GM12878 (cell line): ENCODE measurements around the gene NCKAP5. TPM values are rescaled to one million over a fixed set of nuclear protein-coding genes. Genes with fewer than 3 reads are reported as not detected.

ENCODE experiments used
- ATAC-seq: fragments of 200-7000 bp; cut with Tn5 transposase; 3 replicates; pipeline ENCODE4 v1.9.1; 2020; ENCODE audit warnings: mild to moderate bottlenecking, moderate library complexity
- BruUV-seq: library from RNA; stranded (reverse); fragments of 400-500 nt; replicated peaks from 2 replicates; lab custom pipeline; 2021; lab: Mats Ljungman, UMichigan
- CTCF ChIA-PET: fragments of 300-600 bp; sonication (Branson Sonifier 250); formaldehyde crosslinking; extraction: SDS; loops from one replicate; lab custom pipeline; 2021; ENCODE audit warnings: inconsistent platforms; lab: Yijun Ruan, JAX
- POLR2A ChIA-PET: fragments of 350-600 bp; formaldehyde crosslinking; extraction: SDS; loops from one replicate; lab custom pipeline; 2021; ENCODE audit warnings: inconsistent platforms; lab: Charles Lee
- RAD21 ChIA-PET: fragments of 300-600 bp; sonication (Branson Sonifier 250); formaldehyde crosslinking; loops from one replicate; lab custom pipeline; 2023; ENCODE audit warnings: antibody characterized with exemption; ENCODE audit not compliant: unreplicated experiment; lab: Charles Lee
- SMC1A ChIA-PET: fragments of 300-600 bp; sonication (Branson Sonifier 250); formaldehyde crosslinking; loops from one replicate; lab custom pipeline; 2023; ENCODE audit not compliant: unreplicated experiment, uncharacterized antibody; lab: Charles Lee
- DNase-seq: peaks from one replicate; pipeline ENCODE4 v3.0.0-alpha.2; 2011; ENCODE audit warnings: low read depth, low spot score
- FAIRE-seq: peaks from 3 replicates; lab custom pipeline; 2011; peaks lifted over from hg19 to GRCh38; lab: Jason Lieb, UNC
- H2AFZ ChIP-seq: 2 replicates; pipeline ENCODE4 v1.6.0; 2011; ENCODE audit warnings: low read depth, low read length, control low read depth; ENCODE audit not compliant: control insufficient read depth
- H3K27ac ChIP-seq: 2 replicates; pipeline ENCODE4 v1.5.1; 2011; ENCODE audit warnings: control low read depth; ENCODE audit not compliant: control insufficient read depth, insufficient read depth
- H3K27me3 ChIP-seq, 2 experiments: replicated peaks in 1 of 2; 2 replicates each; pipeline versions ENCODE4 v1.6.0 to v1.6.1; 2011; ENCODE audit warnings: low read length in 1 of 2; ENCODE audit not compliant: control insufficient read depth in 2 of 2, insufficient read depth in 2 of 2
- H3K36me3 ChIP-seq, 2 experiments: 2 replicates each; pipeline ENCODE4 v1.5.1; 2011; ENCODE audit warnings: low read length in 1 of 2; ENCODE audit not compliant: control insufficient read depth in 2 of 2, insufficient read depth in 2 of 2
- H3K4me1 ChIP-seq: 2 replicates; pipeline ENCODE4 v1.6.1; 2011; ENCODE audit warnings: mild to moderate bottlenecking, low read length, moderate library complexity, mixed read lengths; ENCODE audit not compliant: control insufficient read depth, insufficient read depth
- H3K4me2 ChIP-seq: 2 replicates; pipeline ENCODE4 v1.6.0; 2011; ENCODE audit warnings: control low read depth; ENCODE audit not compliant: control insufficient read depth, insufficient read depth
- H3K4me3 ChIP-seq: fragments of 200-600 bp; sonication (generic); 2 replicates; pipeline ENCODE4 v1.5.1; 2016
- H3K79me2 ChIP-seq: 2 replicates; pipeline ENCODE4 v1.6.0; 2011; ENCODE audit warnings: low read length; ENCODE audit not compliant: control insufficient read depth, insufficient read depth
- H3K9ac ChIP-seq: 2 replicates; pipeline ENCODE4 v1.8.0; 2011; ENCODE audit warnings: low read length, control low read depth, mixed read lengths; ENCODE audit not compliant: control insufficient read depth, insufficient read depth
- H3K9me3 ChIP-seq: replicated peaks from 3 replicates; pipeline ENCODE4 v1.5.1; 2011; ENCODE audit warnings: mild to moderate bottlenecking, low read length; ENCODE audit not compliant: control insufficient read depth, insufficient read depth
- H4K20me1 ChIP-seq: 2 replicates; pipeline ENCODE4 v1.6.0; 2011; ENCODE audit not compliant: control insufficient read depth, insufficient read depth
- E2F4 ChIP-seq: IDR thresholded peaks from 2 replicates; pipeline ENCODE4 v1.6.1; 2012; ENCODE audit warnings: low read depth, low read length, improper control_type of control experiment
- HDGF ChIP-seq: fragments of 450-650 bp; IDR thresholded peaks from 2 replicates; pipeline ENCODE4 v1.6.1; 2016; ENCODE audit warnings: antibody characterized with exemption
- MXI1 ChIP-seq: fragments of 150-350 bp; IDR thresholded peaks from 2 replicates; pipeline ENCODE4 v1.6.1; 2011; ENCODE audit warnings: low read depth, mild to moderate bottlenecking, inconsistent platforms, low read length, improper control_type of control experiment
- NFYA ChIP-seq: IDR thresholded peaks from 2 replicates; pipeline ENCODE4 v1.6.1; 2011; ENCODE audit warnings: low read depth, mild to moderate bottlenecking, low read length, improper control_type of control experiment, borderline replicate concordance
- SMC3 ChIP-seq: IDR thresholded peaks from 2 replicates; pipeline ENCODE4 v1.6.1; 2011; ENCODE audit warnings: low read length, improper control_type of control experiment, borderline replicate concordance
- WRNIP1 ChIP-seq: IDR thresholded peaks from 2 replicates; pipeline ENCODE4 v1.6.1; 2011; ENCODE audit warnings: low read depth, low read length, improper control_type of control experiment, borderline replicate concordance
- ZNF207 ChIP-seq: fragments of 450-650 bp; IDR thresholded peaks from 2 replicates; pipeline ENCODE4 v1.6.1; 2014; ENCODE audit warnings: antibody characterized with exemption, mild to moderate bottlenecking, borderline replicate concordance
- WGBS: methylation state at CpG from one replicate; pipeline ENCODE4 v1.1.6; 2016; ENCODE audit warnings: low lambda C conversion rate; ENCODE audit not compliant: insufficient replicate concordance, insufficient coverage; ENCODE audit errors: missing lambda C conversion rate; 5-methylcytosine and 5-hydroxymethylcytosine counted together
- in situ Hi-C: fragments of 300-500 bp; cut with MboI; formaldehyde crosslinking; loops from 9 replicates; pipeline ENCODE4 v1.14.3; 2018; ENCODE audit warnings: mixed read lengths
- intact Hi-C: fragments of 100-400 bp; cut with micrococcal nuclease; formaldehyde crosslinking; loops from one replicate; pipeline ENCODE4 v1.14.2; 2022; ENCODE audit not compliant: unreplicated experiment
- polyA plus RNA-seq, 11 experiments: library from polyadenylated mRNA; depleted of rRNA in 4 of 11; unstranded in 6 of 11; stranded (reverse) in 5 of 11; fragments of >200 nt; fragmentation: Nextera tagmentation in 4 of 11; fragmentation: Illumina TruSeq in 1 of 11; extraction: Ambion mirVana in 4 of 11; extraction: Trizol in 1 of 11; gene quantifications; 1 replicate in 1 of 11; 2 replicates in 10 of 11; pipeline versions ENCODE4 v1.2.1 to v1.2.3, GENCODE V29; 2011 to 2016; ENCODE audit warnings: inconsistent platforms in 2 of 11, missing spikeins in 2 of 11, low read depth in 1 of 11
- total RNA-seq, 4 experiments: library from RNA; depleted of rRNA in 3 of 4; stranded (reverse); fragments of >200 nt in 3 of 4; fragmentation: Illumina TruSeq in 1 of 4; extraction: Trizol in 1 of 4; gene quantifications; 2 replicates each; pipeline versions ENCODE4 v1.2.1 to v1.2.3, GENCODE V29; 2013 to 2021

The NCKAP5 gene
- total and polyA plus RNA-seq, 10 of the 15 experiments (the other 5 are each of a cell fraction or from before 2014, with no cell fraction given): 0.06 to 0.44 (median 0.16) TPM

GRCh38 chr2:133167990-133168389 lies 400.3 kb downstream of the NCKAP5 start:
- H3K4me1 ChIP-seq: no peaks in the 10 kb centered on the region
- no peak for ATAC-seq
- H3K36me3 ChIP-seq: no peaks in the 10 kb centered on the region
- no peak for DNase-seq
- H3K79me2 ChIP-seq: no peaks in the 10 kb centered on the region
- H3K9ac ChIP-seq: no peak overlapping the region
- intact Hi-C loops: no loop called here
- H4K20me1 ChIP-seq: no peaks in the 10 kb centered on the region
- WGBS: 50% methylated on average over 3 of the region's 3 CpGs
- no peaks in the 10 kb centered on the region for H3K9me3 ChIP-seq
- no peak overlapping the region for H3K4me2 ChIP-seq
- H3K27ac ChIP-seq: no peak overlapping the region
- CTCF ChIA-PET: interaction anchor here (0.6 to 3.8 kb wide), 6 partner anchors 38 to 621 kb away, joined by 3 to 19 read pairs (median 6); no protein-coding TSS in a partner anchor
- no peak for TF ChIP-seq ZNF207
- TF ChIP-seq E2F4: no peak
- no peak for TF ChIP-seq HDGF
- TF ChIP-seq, all 136 proteins: peak for 0
- in situ Hi-C loops: loop anchor here (25.0 kb wide), 1 partner anchor 906 kb away; no protein-coding TSS in a partner anchor
- Histone ChIP-seq H2AFZ (no peak overlapping the region), H3K27me3 (no peaks in the 10 kb centered on the region; a peak in 2 of 4 replicates), H3K4me3 (no peak overlapping the region)
- no peak for FAIRE-seq
- POLR2A ChIA-PET: no interaction called here
- SMC1A ChIA-PET: interaction anchor here (0.7 to 2.8 kb wide), 4 partner anchors 19 to 620 kb away, joined by 3 to 24 read pairs (median 6); no protein-coding TSS in a partner anchor
- BruUV-seq: no TSS peak
- RAD21 ChIA-PET: interaction anchor here (1.1 to 1.9 kb wide), 4 partner anchors 189 to 621 kb away, joined by 3 to 4 read pairs (median 4); no protein-coding TSS in a partner anchor

GRCh38 chr2:133167223-133167622 lies 401.0 kb downstream of the NCKAP5 start:
- H3K9me3 ChIP-seq: no peaks in the 10 kb centered on the region
- no peak for TF ChIP-seq MXI1
- no peak for TF ChIP-seq WRNIP1
- TF ChIP-seq SMC3: no peak
- TF ChIP-seq NFYA: no peak
- DNase-seq (no peak), FAIRE-seq (no peak), ATAC-seq (no peak)
- H4K20me1 ChIP-seq: no peaks in the 10 kb centered on the region
- no peak overlapping the region for H3K27ac ChIP-seq
- H3K4me2 ChIP-seq: no peak overlapping the region
- H3K9ac ChIP-seq: no peak overlapping the region
- H3K79me2 ChIP-seq: no peaks in the 10 kb centered on the region
- ChIA-PET SMC1A (interaction anchor here (0.7 to 2.8 kb wide), 7 partner anchors 19 to 619 kb away, joined by 3 to 24 read pairs (median 5); no protein-coding TSS in a partner anchor), CTCF (interaction anchor here (0.9 to 3.8 kb wide), 5 partner anchors 188 to 818 kb away, joined by 3 to 19 read pairs (median 8); no protein-coding TSS in a partner anchor), RAD21 (interaction anchor here (1.1 to 1.9 kb wide), 5 partner anchors 21 to 620 kb away, joined by 3 to 4 read pairs (median 3); no protein-coding TSS in a partner anchor), POLR2A (no interaction called here)
- intact Hi-C loops: no loop called here
- H3K4me1 ChIP-seq: no peaks in the 10 kb centered on the region
- no peak overlapping the region for H3K4me3 ChIP-seq
- in situ Hi-C loops: loop anchor here (25.0 kb wide), 1 partner anchor 905 kb away; no protein-coding TSS in a partner anchor
- no TSS peak for BruUV-seq
- no peaks in the 10 kb centered on the region; a peak in 2 of 4 replicates for H3K27me3 ChIP-seq
- H3K36me3 ChIP-seq: no peaks in the 10 kb centered on the region
- H2AFZ ChIP-seq: no peak overlapping the region
- 12% methylated on average over 3 of the region's 3 CpGs for WGBS
